GM12878 (cell line): ENCODE measurements around the gene HMHB1. TPM values are rescaled to one million over a fixed set of nuclear protein-coding genes. Genes with fewer than 3 reads are reported as not detected.

Source experiments
- ATAC-seq: fragments of 200-7000 bp; cut with Tn5 transposase; 3 replicates; pipeline ENCODE4 v1.9.1; 2020; ENCODE audit warnings: mild to moderate bottlenecking, moderate library complexity
- BruUV-seq: library from RNA; stranded (reverse); fragments of 400-500 nt; replicated peaks from 2 replicates; lab custom pipeline; 2021; lab: Mats Ljungman, UMichigan
- CTCF ChIA-PET: fragments of 300-600 bp; sonication (Branson Sonifier 250); formaldehyde crosslinking; extraction: SDS; loops from one replicate; lab custom pipeline; 2021; ENCODE audit warnings: inconsistent platforms; lab: Yijun Ruan, JAX
- POLR2A ChIA-PET: fragments of 350-600 bp; formaldehyde crosslinking; extraction: SDS; loops from one replicate; lab custom pipeline; 2021; ENCODE audit warnings: inconsistent platforms; lab: Charles Lee
- RAD21 ChIA-PET: fragments of 300-600 bp; sonication (Branson Sonifier 250); formaldehyde crosslinking; loops from one replicate; lab custom pipeline; 2023; ENCODE audit warnings: antibody characterized with exemption; ENCODE audit not compliant: unreplicated experiment; lab: Charles Lee
- SMC1A ChIA-PET: fragments of 300-600 bp; sonication (Branson Sonifier 250); formaldehyde crosslinking; loops from one replicate; lab custom pipeline; 2023; ENCODE audit not compliant: unreplicated experiment, uncharacterized antibody; lab: Charles Lee
- DNase-seq: peaks from one replicate; pipeline ENCODE4 v3.0.0-alpha.2; 2011; ENCODE audit warnings: low read depth, low spot score
- FAIRE-seq: peaks from 3 replicates; lab custom pipeline; 2011; peaks lifted over from hg19 to GRCh38; lab: Jason Lieb, UNC
- H2AFZ ChIP-seq: 2 replicates; pipeline ENCODE4 v1.6.0; 2011; ENCODE audit warnings: low read depth, low read length, control low read depth; ENCODE audit not compliant: control insufficient read depth
- H3K27ac ChIP-seq: 2 replicates; pipeline ENCODE4 v1.5.1; 2011; ENCODE audit warnings: control low read depth; ENCODE audit not compliant: control insufficient read depth, insufficient read depth
- H3K27me3 ChIP-seq, 2 experiments: replicated peaks in 1 of 2; 2 replicates each; pipeline versions ENCODE4 v1.6.0 to v1.6.1; 2011; ENCODE audit warnings: low read length in 1 of 2; ENCODE audit not compliant: control insufficient read depth in 2 of 2, insufficient read depth in 2 of 2
- H3K36me3 ChIP-seq, 2 experiments: 2 replicates each; pipeline ENCODE4 v1.5.1; 2011; ENCODE audit warnings: low read length in 1 of 2; ENCODE audit not compliant: control insufficient read depth in 2 of 2, insufficient read depth in 2 of 2
- H3K4me1 ChIP-seq: 2 replicates; pipeline ENCODE4 v1.6.1; 2011; ENCODE audit warnings: mild to moderate bottlenecking, low read length, moderate library complexity, mixed read lengths; ENCODE audit not compliant: control insufficient read depth, insufficient read depth
- H3K4me2 ChIP-seq: 2 replicates; pipeline ENCODE4 v1.6.0; 2011; ENCODE audit warnings: control low read depth; ENCODE audit not compliant: control insufficient read depth, insufficient read depth
- H3K4me3 ChIP-seq: fragments of 200-600 bp; sonication (generic); 2 replicates; pipeline ENCODE4 v1.5.1; 2016
- H3K79me2 ChIP-seq: 2 replicates; pipeline ENCODE4 v1.6.0; 2011; ENCODE audit warnings: low read length; ENCODE audit not compliant: control insufficient read depth, insufficient read depth
- H3K9ac ChIP-seq: 2 replicates; pipeline ENCODE4 v1.8.0; 2011; ENCODE audit warnings: low read length, control low read depth, mixed read lengths; ENCODE audit not compliant: control insufficient read depth, insufficient read depth
- H3K9me3 ChIP-seq: replicated peaks from 3 replicates; pipeline ENCODE4 v1.5.1; 2011; ENCODE audit warnings: mild to moderate bottlenecking, low read length; ENCODE audit not compliant: control insufficient read depth, insufficient read depth
- H4K20me1 ChIP-seq: 2 replicates; pipeline ENCODE4 v1.6.0; 2011; ENCODE audit not compliant: control insufficient read depth, insufficient read depth
- BACH1 ChIP-seq: fragments of 450-650 bp; IDR thresholded peaks from 2 replicates; pipeline ENCODE4 v1.6.1; 2017; ENCODE audit warnings: mild to moderate bottlenecking, borderline replicate concordance
- CBX3 ChIP-seq: fragments of 200-600 bp; sonication (generic); IDR thresholded peaks from 2 replicates; pipeline ENCODE4 v1.6.1; 2016; ENCODE audit warnings: low read depth, borderline replicate concordance
- CHD1 ChIP-seq: IDR thresholded peaks from 2 replicates; pipeline ENCODE4 v1.6.1; 2012; ENCODE audit warnings: low read depth, low read length, improper control_type of control experiment
- IRF4 ChIP-seq: IDR thresholded peaks from 2 replicates; pipeline ENCODE4 v1.6.1; 2011; ENCODE audit warnings: low read depth, low read length
- JUNB ChIP-seq: IDR thresholded peaks from 2 replicates; pipeline ENCODE4 v1.6.1; 2016; ENCODE audit warnings: antibody characterized with exemption, mild to moderate bottlenecking
- LARP7 ChIP-seq: fragments of 450-650 bp; IDR thresholded peaks from 2 replicates; pipeline ENCODE4 v1.6.1; 2017; ENCODE audit warnings: mild to moderate bottlenecking
- NR2C1 ChIP-seq: fragments of 450-650 bp; IDR thresholded peaks from 2 replicates; pipeline ENCODE4 v1.6.1; 2017; ENCODE audit warnings: antibody characterized with exemption, mild to moderate bottlenecking, moderate library complexity
- PBX3 ChIP-seq: IDR thresholded peaks from 2 replicates; pipeline ENCODE4 v1.6.1; 2011; ENCODE audit warnings: mild to moderate bottlenecking, low read depth, low read length, moderate library complexity; ENCODE audit not compliant: insufficient replicate concordance
- RAD51 ChIP-seq: fragments of 450-650 bp; IDR thresholded peaks from 2 replicates; pipeline ENCODE4 v1.6.1; 2016; ENCODE audit warnings: moderate library complexity, mild to moderate bottlenecking, inconsistent platforms
- REST ChIP-seq: IDR thresholded peaks from 2 replicates; pipeline ENCODE4 v1.6.1; 2012; ENCODE audit warnings: mild to moderate bottlenecking, low read depth, low read length
- WRNIP1 ChIP-seq: IDR thresholded peaks from 2 replicates; pipeline ENCODE4 v1.6.1; 2011; ENCODE audit warnings: low read depth, low read length, improper control_type of control experiment, borderline replicate concordance
- ZNF592 ChIP-seq: fragments of 450-650 bp; IDR thresholded peaks from 2 replicates; pipeline ENCODE4 v1.6.1; 2017; ENCODE audit warnings: mild to moderate bottlenecking, moderate library complexity
- ZNF622 ChIP-seq: fragments of 450-650 bp; IDR thresholded peaks from 2 replicates; pipeline ENCODE4 v1.6.1; 2017; ENCODE audit warnings: mild to moderate bottlenecking, inconsistent platforms
- WGBS: methylation state at CpG from one replicate; pipeline ENCODE4 v1.1.6; 2016; ENCODE audit warnings: low lambda C conversion rate; ENCODE audit not compliant: insufficient replicate concordance, insufficient coverage; ENCODE audit errors: missing lambda C conversion rate; 5-methylcytosine and 5-hydroxymethylcytosine counted together
- in situ Hi-C: fragments of 300-500 bp; cut with MboI; formaldehyde crosslinking; loops from 9 replicates; pipeline ENCODE4 v1.14.3; 2018; ENCODE audit warnings: mixed read lengths
- intact Hi-C: fragments of 100-400 bp; cut with micrococcal nuclease; formaldehyde crosslinking; loops from one replicate; pipeline ENCODE4 v1.14.2; 2022; ENCODE audit not compliant: unreplicated experiment
- polyA plus RNA-seq, 11 experiments: library from polyadenylated mRNA; depleted of rRNA in 4 of 11; unstranded in 6 of 11; stranded (reverse) in 5 of 11; fragments of >200 nt; fragmentation: Nextera tagmentation in 4 of 11; fragmentation: Illumina TruSeq in 1 of 11; extraction: Ambion mirVana in 4 of 11; extraction: Trizol in 1 of 11; gene quantifications; 1 replicate in 1 of 11; 2 replicates in 10 of 11; pipeline versions ENCODE4 v1.2.1 to v1.2.3, GENCODE V29; 2011 to 2016; ENCODE audit warnings: inconsistent platforms in 2 of 11, missing spikeins in 2 of 11, low read depth in 1 of 11
- total RNA-seq, 4 experiments: library from RNA; depleted of rRNA in 3 of 4; stranded (reverse); fragments of >200 nt in 3 of 4; fragmentation: Illumina TruSeq in 1 of 4; extraction: Trizol in 1 of 4; gene quantifications; 2 replicates each; pipeline versions ENCODE4 v1.2.1 to v1.2.3, GENCODE V29; 2013 to 2021

The HMHB1 gene
- total and polyA plus RNA-seq, 10 of the 15 experiments (the other 5 are each of a cell fraction or from before 2014, with no cell fraction given): 0.45 to 20.3 (median 4.6) TPM

- TF ChIP-seq ZNF622 (no peak), WRNIP1 (no peak), REST (no peak), CBX3 (no peak)
Measured at GRCh38 chr5:143819716-143820115, 7.8 kb downstream of the HMHB1 start (continued).

GRCh38 chr5:143820451-143820850, 8.5 kb downstream of the HMHB1 start:
- no peak overlapping the region for H3K4me3 ChIP-seq
- no peaks in the 10 kb centered on the region; the same call in 1 of the 2 replicates for H3K79me2 ChIP-seq
- H3K4me1 ChIP-seq: peaks cover 5% of the 10 kb centered on the region; the same call in 1 of the 2 replicates
- no peaks in the 10 kb centered on the region for H3K36me3 ChIP-seq
- ChIA-PET SMC1A (interaction anchor here (0.7 to 2.1 kb wide), 13 partner anchors 19 to 898 kb away, joined by 3 to 10 read pairs (median 4); no protein-coding TSS in a partner anchor), CTCF (interaction anchor here (0.5 to 0.8 kb wide), 3 partner anchors 170 to 416 kb away, joined by 3 to 4 read pairs (median 3); no protein-coding TSS in a partner anchor), POLR2A (interaction anchor here (0.7 kb wide), 1 partner anchor 529 kb away, joined by 4 read pairs; no protein-coding TSS in a partner anchor), RAD21 (interaction anchor here (0.6 to 1.3 kb wide), 7 partner anchors 11 to 409 kb away, joined by 3 to 6 read pairs (median 3); no protein-coding TSS in a partner anchor)
- no peak overlapping the region for H3K27ac ChIP-seq
- no peaks in the 10 kb centered on the region for H4K20me1 ChIP-seq
- no peak overlapping the region for H2AFZ ChIP-seq
- no peak for FAIRE-seq
- no peak for DNase-seq
- H3K4me2 ChIP-seq: no peak overlapping the region
- in situ Hi-C loops: loop anchor here (10.0 kb wide), 1 partner anchor 226 kb away; no protein-coding TSS in a partner anchor
- ATAC-seq: no peak
- no peaks in the 10 kb centered on the region for H3K27me3 ChIP-seq
- WGBS: 85% methylated on average over 2 of the region's 2 CpGs
- no TSS peak for BruUV-seq
- no peaks in the 10 kb centered on the region for H3K9me3 ChIP-seq
- intact Hi-C loops: loop anchor here (10.0 kb wide), 1 partner anchor 506 kb away; no protein-coding TSS in a partner anchor
- H3K9ac ChIP-seq: no peak overlapping the region
- TF ChIP-seq RAD51: no peak
- no peak for TF ChIP-seq NR2C1
- no peak for TF ChIP-seq PBX3
- TF ChIP-seq JUNB: no peak
- TF ChIP-seq LARP7: no peak
- no peak for TF ChIP-seq ZNF592
- TF ChIP-seq CHD1: no peak
- no peak for TF ChIP-seq BACH1
- TF ChIP-seq IRF4: no peak
